HepG2 (cell line): ENCODE measurements around the gene ACACB. TPM values are rescaled to one million over a fixed set of nuclear protein-coding genes. Genes with fewer than 3 reads are reported as not detected.

Experiments used
- GABPB1 ChIP-seq: IDR thresholded peaks from 2 replicates; pipeline ENCODE4 v1.6.1; 2016; ENCODE audit warnings: mild to moderate bottlenecking, missing genetic modification reagents, moderate library complexity, missing compliant biosample characterization
- GTF3A ChIP-seq: sonication (generic); formaldehyde crosslinking; conservative IDR thresholded peaks from 2 replicates; pipeline ENCODE4 v1.4.0; 2020; ENCODE audit warnings: mild to moderate bottlenecking, missing genetic modification reagents
- IKZF5 ChIP-seq: IDR thresholded peaks from 2 replicates; pipeline ENCODE4 v1.6.1; 2018; ENCODE audit warnings: missing genetic modification reagents, mild to moderate bottlenecking, missing compliant biosample characterization
- PRDM4 ChIP-seq: sonication (generic); formaldehyde crosslinking; IDR thresholded peaks from 2 replicates; pipeline ENCODE4 v1.9.0; 2021; ENCODE audit warnings: missing genetic modification reagents, borderline replicate concordance
- RBFOX2 ChIP-seq: fragments of 200-400 bp; formaldehyde crosslinking; IDR thresholded peaks from 2 replicates; pipeline ENCODE4 v1.6.1; 2017; ENCODE audit warnings: low read depth, mild to moderate bottlenecking, low read length
- RBM39 ChIP-seq: fragments of 200-400 bp; formaldehyde crosslinking; IDR thresholded peaks from one replicate; pipeline ENCODE4 v1.6.1; 2018; ENCODE audit warnings: antibody characterized with exemption, mild to moderate bottlenecking, low read depth, low read length; ENCODE audit not compliant: poor library complexity, severe bottlenecking
- SIN3B ChIP-seq: fragments of 150-350 bp; IDR thresholded peaks from 2 replicates; pipeline ENCODE4 v1.6.1; 2014; ENCODE audit warnings: low read length
- ZNF335 ChIP-seq: sonication (generic); formaldehyde crosslinking; IDR thresholded peaks from 2 replicates; pipeline ENCODE4 v1.4.0; 2020; ENCODE audit warnings: missing genetic modification reagents
- ZNF510 ChIP-seq: sonication (generic); formaldehyde crosslinking; IDR thresholded peaks from 2 replicates; pipeline ENCODE4 v1.4.0; 2020; ENCODE audit warnings: low read depth, mild to moderate bottlenecking, missing genetic modification reagents
- ZNF557 ChIP-seq: sonication (generic); formaldehyde crosslinking; IDR thresholded peaks from 2 replicates; pipeline ENCODE4 v1.4.0; 2020; ENCODE audit warnings: missing genetic modification reagents
- ZNF747 ChIP-seq: sonication (generic); formaldehyde crosslinking; IDR thresholded peaks from 2 replicates; pipeline ENCODE4 v1.8.1; 2023; ENCODE audit warnings: missing genetic modification reagents, mild to moderate bottlenecking, borderline replicate concordance
- ZNF776 ChIP-seq: sonication (generic); formaldehyde crosslinking; IDR thresholded peaks from 2 replicates; pipeline ENCODE4 v1.4.0; 2020; ENCODE audit warnings: mild to moderate bottlenecking, missing genetic modification reagents
- polyA plus RNA-seq, 8 experiments: library from polyadenylated mRNA; depleted of rRNA in 3 of 8; stranded (reverse) in 7 of 8; unstranded in 1 of 8; fragments of >200 nt; fragmentation: Illumina TruSeq in 4 of 8; extraction: Trizol in 4 of 8; gene quantifications; 2 replicates each; pipeline versions ENCODE4 v1.2.1 to v1.2.3, GENCODE V29; 2011 to 2016; ENCODE audit warnings: low read depth in 4 of 8, missing spikeins in 1 of 8, mixed read lengths in 1 of 8; ENCODE audit not compliant: insufficient read depth in 1 of 8
- total RNA-seq, 5 experiments: library from RNA; depleted of rRNA; stranded (reverse); fragments of >200 nt; fragmentation: Illumina TruSeq; extraction: Trizol; gene quantifications; 2 replicates each; pipeline ENCODE4 v1.2.3, GENCODE V29; 2016; ENCODE audit warnings: low read depth in 1 of 5
- TF ChIP-seq, protein P1 (sequence below): sonication (generic); formaldehyde crosslinking; IDR thresholded peaks from 2 replicates; pipeline ENCODE4; 2020; ENCODE audit warnings: missing genetic modification reagents, mild to moderate bottlenecking, borderline replicate concordance

The ACACB gene
- total and polyA plus RNA-seq, 2 of the 13 experiments (the other 11 are each of a cell fraction or from before 2014, with no cell fraction given) = 6.2 to 8.6 TPM

- TF ChIP-seq PRDM4 (CRISPR knock-in tag) (no peak), ZNF557 (CRISPR knock-in tag) (0 out of 2 replicates have a peak, but pooled peaks have one; percentile 37), ZNF335 (CRISPR knock-in tag) (peak; percentile 34; the same call in 1 of the 2 replicates), ZNF776 (CRISPR knock-in tag) (peak; percentile 27; the same call in 1 of the 2 replicates), RBM39 (peak; percentile 65), GABPB1 (CRISPR knock-in tag) (peak; percentile 81), GTF3A (CRISPR knock-in tag) (no peak), RBFOX2 (peak; percentile 61; the same call in 1 of the 2 replicates), SIN3B (no peak), ZNF510 (CRISPR knock-in tag) (peak; percentile 48; the same call in 1 of the 2 replicates), ZNF747 (0 out of 2 replicates have a peak, but pooled peaks have one; percentile 53), IKZF5 (CRISPR knock-in tag) (0 out of 2 replicates have a peak, but pooled peaks have one; percentile 40)
- TF ChIP-seq, protein P1, sequence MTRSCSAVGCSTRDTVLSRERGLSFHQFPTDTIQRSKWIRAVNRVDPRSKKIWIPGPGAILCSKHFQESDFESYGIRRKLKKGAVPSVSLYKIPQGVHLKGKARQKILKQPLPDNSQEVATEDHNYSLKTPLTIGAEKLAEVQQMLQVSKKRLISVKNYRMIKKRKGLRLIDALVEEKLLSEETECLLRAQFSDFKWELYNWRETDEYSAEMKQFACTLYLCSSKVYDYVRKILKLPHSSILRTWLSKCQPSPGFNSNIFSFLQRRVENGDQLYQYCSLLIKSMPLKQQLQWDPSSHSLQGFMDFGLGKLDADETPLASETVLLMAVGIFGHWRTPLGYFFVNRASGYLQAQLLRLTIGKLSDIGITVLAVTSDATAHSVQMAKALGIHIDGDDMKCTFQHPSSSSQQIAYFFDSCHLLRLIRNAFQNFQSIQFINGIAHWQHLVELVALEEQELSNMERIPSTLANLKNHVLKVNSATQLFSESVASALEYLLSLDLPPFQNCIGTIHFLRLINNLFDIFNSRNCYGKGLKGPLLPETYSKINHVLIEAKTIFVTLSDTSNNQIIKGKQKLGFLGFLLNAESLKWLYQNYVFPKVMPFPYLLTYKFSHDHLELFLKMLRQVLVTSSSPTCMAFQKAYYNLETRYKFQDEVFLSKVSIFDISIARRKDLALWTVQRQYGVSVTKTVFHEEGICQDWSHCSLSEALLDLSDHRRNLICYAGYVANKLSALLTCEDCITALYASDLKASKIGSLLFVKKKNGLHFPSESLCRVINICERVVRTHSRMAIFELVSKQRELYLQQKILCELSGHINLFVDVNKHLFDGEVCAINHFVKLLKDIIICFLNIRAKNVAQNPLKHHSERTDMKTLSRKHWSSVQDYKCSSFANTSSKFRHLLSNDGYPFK (CRISPR knock-in tag) = peak; percentile 18; the same call in 1 of the 2 replicates
Observed at GRCh38 chr12:109098183-109098604, 18.2 kb upstream of the ACACB start (continued).
